GM18867 (cell line): ENCODE measurements around the gene MAFG.
A peak's percentile ranks its signal among the peaks of the same experiment; 100 is the strongest.

Source experiments
- ATAC-seq: cut with Tn5 transposase; IDR thresholded peaks from one replicate; pipeline ENCODE4 v1.9.1; 2021; ENCODE audit warnings: mild to moderate bottlenecking, moderate library complexity; ENCODE audit not compliant: unreplicated experiment

MAFG gene

GRCh38 chr17:81899514-81900166 lies 27.9 kb downstream of the MAFG start:
- no peak for ATAC-seq

GRCh38 chr17:81898885-81899284 lies 28.6 kb downstream of the MAFG start:
- no peak for ATAC-seq

DNA sequence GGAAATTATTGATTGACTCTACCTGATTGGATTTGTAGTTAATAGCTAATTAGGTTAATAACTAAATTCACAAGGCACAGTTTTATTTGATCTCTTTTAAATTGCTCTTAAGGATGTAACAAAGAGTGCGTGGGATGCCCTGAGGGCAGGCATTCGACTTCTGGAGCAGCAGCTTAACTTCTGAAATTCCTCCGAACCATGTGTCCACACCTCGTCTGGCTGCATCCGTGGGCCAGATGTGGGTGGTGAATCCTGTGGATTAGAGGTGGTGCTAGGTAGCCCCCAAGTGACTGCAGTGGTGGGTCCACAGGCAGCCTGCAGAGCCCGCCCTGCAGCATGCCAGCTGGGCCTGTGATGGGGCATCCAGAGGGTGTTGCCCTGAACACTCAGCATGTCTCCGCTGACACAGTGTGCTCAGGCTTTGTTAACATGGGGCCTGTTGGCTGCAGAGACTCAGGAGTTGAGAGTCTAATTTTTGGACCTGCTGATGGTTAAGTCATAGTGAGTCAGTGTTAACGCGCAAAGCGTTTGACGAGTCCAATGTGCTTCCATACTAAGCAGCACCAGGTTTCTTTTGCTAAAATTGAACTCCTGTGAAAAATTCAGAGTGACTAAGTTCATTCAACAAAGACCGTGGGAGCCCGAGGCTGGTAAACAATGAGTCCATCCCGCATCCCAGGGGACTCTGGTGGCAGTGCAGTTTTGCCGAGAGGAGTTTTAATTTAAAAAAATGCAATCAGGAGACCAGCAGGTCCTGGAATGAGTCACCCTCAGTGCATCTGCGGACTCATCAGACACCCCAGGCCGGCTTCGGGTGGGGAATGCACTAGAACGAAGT lies 29.3 kb downstream of the MAFG start:
- ATAC-seq = no peak

- ATAC-seq = no peak
These were observed 32.1 kb downstream of the MAFG start for GRCh38 chr17:81895400-81895799.

- ATAC-seq = no peak
These were observed 36.3 kb downstream of the MAFG start for GRCh38 chr17:81891303-81891552.

GRCh38 chr17:81890447-81891302 lies 36.9 kb downstream of the MAFG start:
- peak; percentile 21 for ATAC-seq

- ATAC-seq = no peak
These were observed 37.9 kb downstream of the MAFG start for GRCh38 chr17:81889602-81890001.

DNA sequence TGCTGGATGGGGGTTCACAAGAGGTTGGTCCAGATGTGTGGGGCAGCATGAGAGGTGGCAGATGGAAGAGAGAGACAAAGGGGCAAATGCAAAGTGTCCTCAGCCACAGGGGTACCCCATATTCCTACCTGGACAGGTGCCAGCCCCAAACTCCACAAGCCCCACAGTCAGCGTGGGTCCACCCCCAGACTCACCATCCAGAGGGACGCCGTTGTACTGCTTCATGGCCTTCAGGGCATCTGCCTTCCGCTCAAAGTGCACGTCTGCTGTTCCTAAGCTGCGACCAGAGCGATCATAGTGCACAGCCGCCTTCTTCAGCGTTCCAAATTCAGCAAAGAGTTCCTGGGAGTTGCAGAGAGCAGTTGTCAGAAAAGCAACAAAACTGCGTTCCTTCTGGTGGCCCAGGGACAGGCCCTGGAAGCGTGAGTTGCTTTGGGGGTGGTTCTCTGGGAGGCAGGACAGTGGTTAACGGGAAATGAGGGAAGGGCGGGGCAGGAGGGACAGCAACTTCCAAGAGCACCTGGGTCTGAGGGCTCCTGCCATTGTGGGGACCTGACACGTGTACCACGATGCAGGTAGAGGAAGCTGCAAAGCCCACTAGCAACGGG lies 38.4 kb downstream of the MAFG start:
- no peak for ATAC-seq

- ATAC-seq = no peak
These were observed 39.2 kb downstream of the MAFG start for GRCh38 chr17:81888105-81888987.

- no peak for ATAC-seq
These were observed 41.5 kb downstream of the MAFG start for GRCh38 chr17:81885869-81886548.

DNA sequence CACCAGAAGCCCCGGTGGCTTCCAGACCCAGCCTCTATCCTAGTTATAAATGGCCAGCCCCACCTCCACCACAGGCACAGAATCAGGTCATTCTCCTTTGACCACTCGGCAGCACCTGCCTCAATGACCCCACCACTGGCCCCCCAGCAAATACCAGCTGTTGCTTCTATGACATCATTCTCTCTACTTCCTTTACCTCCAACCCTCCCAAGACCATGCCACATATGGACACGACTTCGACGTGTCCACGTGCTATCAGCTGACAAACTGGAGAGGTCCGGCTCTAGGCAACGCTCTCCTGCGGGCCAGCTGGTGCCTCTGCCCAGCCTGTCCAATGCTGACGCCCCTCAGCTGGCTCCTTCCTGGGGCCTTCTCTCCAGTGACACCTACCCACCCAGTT lies 42.1 kb downstream of the MAFG start:
- no peak for ATAC-seq

DNA sequence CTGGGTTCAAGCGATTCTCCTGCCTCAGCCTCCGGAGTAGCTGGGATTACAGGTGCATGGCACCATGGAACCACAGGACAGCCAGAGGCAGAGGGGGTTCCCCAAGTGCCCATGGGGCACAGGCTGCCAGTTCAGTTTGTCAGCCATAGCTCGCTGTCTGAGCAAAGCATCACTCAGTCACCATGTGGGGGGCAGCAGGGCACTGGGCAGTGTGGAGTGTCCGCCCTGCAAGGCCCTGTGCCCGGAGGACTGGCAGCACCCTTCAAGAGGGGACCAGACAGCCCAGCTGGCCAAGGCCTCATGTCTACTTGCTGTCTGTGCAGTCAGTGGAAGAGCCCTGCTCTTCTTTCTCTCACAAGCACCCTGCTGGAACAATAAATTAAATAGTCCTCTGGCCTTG lies 42.6 kb downstream of the MAFG start:
- ATAC-seq = no peak

DNA sequence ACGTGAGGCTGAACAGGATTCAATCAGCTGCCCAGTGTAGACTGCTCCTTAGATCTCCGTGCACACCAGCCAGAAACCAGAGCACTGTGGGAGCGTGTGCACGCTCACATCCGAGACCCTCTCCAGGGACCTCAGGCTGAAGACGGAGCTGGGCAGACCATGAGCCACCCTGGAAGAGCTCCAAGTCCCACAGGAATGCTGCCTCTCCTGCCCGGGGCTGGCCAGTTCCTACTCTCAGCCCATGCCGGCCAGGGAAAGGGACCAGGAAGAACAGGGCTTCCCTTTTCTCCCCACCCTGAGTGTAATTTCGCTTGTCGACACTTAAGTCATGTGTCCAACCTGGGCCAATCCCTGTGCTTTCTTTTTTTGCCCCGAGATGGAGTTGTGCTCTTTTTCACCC lies 43.0 kb downstream of the MAFG start:
- no peak for ATAC-seq

- no peak for ATAC-seq
These were observed 48.4 kb downstream of the MAFG start for GRCh38 chr17:81879121-81879520.

GRCh38 chr17:81878294-81878693 lies 49.2 kb downstream of the MAFG start:
- ATAC-seq = no peak

GRCh38 chr17:81877569-81877968 lies 50.0 kb downstream of the MAFG start:
- no peak for ATAC-seq

DNA sequence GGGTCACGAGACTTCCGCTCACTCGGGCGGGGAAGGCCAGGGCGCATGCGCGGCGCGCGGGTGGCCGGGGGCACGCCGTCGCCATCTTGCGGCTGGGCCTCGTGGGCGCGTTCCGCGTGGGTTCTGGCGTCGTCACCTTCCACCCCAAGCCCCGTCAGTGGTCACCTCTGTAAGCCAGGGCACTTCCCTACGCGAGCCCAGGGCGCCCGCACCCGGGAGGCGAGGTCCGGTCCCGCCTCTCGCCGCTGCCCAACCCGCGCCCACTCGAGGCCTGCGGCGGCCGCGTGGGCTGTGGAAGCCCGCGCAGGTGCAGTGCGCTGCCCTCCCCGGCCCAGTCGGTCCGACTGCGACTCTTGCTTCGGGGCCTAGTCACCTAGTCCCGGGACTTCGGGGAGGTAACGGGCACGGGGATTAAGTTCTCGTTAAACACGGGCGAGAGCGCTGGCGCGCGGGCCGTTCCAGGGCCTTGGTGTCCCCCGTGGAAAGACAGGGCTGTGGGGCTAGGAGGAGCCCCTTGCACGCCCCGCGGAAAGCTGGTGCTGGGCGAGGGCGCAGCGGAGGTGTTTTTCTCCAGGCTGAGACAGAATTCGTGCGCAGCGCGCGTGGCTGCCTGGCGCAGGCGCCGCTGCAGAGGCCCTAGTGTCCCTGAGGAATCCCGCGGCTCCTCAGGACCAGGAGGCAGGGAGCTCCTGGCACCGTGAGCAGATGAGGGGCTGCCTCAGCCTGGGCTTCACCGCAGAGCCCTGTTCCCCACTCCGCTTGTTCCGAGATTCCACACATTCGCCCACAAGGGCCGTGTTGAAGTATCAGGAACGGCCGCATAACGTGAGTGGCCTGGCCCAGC lies 55.9 kb downstream of the MAFG start:
- peak; percentile 48 for ATAC-seq

DNA sequence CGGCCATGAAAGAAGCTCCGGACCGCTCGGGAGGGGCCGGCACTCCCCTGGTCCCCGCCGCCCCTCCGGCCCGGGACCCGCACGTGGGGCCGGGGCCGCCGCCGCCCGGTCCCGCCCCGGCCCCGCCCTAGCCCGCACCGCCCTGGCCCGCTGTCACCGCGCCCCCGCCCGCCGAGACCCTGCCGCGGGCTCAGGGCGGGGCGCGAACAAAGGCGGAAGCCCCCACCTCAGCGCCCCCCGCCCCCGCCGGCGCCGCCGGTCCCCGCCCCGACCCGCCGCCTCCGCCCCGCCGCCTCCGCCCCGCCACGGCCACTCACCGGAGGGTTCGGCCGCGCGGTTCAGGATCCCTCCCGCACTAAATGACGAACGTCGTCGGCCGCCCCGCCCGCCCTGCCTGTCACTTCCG lies 56.6 kb downstream of the MAFG start, which contains the start of gene ARHGDIA:
Gene ARHGDIA (minus strand): TSS at position 357 of the 406 bp plus-strand sequence. CDS start 1,407 bp downstream, outside the sequence.
- ATAC-seq = peak; percentile 24
